ENCODE data around the gene IL17C. TPM values are rescaled to one million over a fixed set of nuclear protein-coding genes. Genes with fewer than 3 reads are reported as not detected.
A peak's percentile ranks its signal among the peaks of the same experiment; 100 is the strongest.

Gene IL17C
- total RNA-seq, 4 donors from 2014 or later, result not detected

- DNase-seq (ENCODE audit: low spot score) (no peak), ATAC-seq (ENCODE audit: low FRiP score) (no peak)
Measured at GRCh38 chr16:88686062-88686438, 47.7 kb downstream of the IL17C start.

GRCh38 chr16:88686439-88687253 is 48.3 kb downstream of the IL17C start, which contains the start of gene SNAI3:
Gene SNAI3, minus strand, starts transcription at chr16:88686507. Its CDS starts 101 bp downstream, at chr16:88686406.
- DNase-seq (ENCODE audit: low spot score) (peak; percentile 69), ATAC-seq (ENCODE audit: low FRiP score) (peak; percentile 83)
- TF ChIP-seq, protein P1, sequence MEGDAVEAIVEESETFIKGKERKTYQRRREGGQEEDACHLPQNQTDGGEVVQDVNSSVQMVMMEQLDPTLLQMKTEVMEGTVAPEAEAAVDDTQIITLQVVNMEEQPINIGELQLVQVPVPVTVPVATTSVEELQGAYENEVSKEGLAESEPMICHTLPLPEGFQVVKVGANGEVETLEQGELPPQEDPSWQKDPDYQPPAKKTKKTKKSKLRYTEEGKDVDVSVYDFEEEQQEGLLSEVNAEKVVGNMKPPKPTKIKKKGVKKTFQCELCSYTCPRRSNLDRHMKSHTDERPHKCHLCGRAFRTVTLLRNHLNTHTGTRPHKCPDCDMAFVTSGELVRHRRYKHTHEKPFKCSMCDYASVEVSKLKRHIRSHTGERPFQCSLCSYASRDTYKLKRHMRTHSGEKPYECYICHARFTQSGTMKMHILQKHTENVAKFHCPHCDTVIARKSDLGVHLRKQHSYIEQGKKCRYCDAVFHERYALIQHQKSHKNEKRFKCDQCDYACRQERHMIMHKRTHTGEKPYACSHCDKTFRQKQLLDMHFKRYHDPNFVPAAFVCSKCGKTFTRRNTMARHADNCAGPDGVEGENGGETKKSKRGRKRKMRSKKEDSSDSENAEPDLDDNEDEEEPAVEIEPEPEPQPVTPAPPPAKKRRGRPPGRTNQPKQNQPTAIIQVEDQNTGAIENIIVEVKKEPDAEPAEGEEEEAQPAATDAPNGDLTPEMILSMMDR (IDR thresholded peaks at IDR 0.05), result no peak

More at GRCh38 chr16:88686062-88686438, 47.7 kb downstream of the IL17C start:
- TF ChIP-seq, protein P1 (IDR thresholded peaks at IDR 0.05), result no peak

- no peak for DNase-seq (ENCODE audit: low spot score)
- ATAC-seq (ENCODE audit: low FRiP score), result no peak
- TF ChIP-seq, protein P1 (IDR thresholded peaks at IDR 0.05), result no peak
Measured at GRCh38 chr16:88687254-88687576, 48.8 kb downstream of the IL17C start.

DNA sequence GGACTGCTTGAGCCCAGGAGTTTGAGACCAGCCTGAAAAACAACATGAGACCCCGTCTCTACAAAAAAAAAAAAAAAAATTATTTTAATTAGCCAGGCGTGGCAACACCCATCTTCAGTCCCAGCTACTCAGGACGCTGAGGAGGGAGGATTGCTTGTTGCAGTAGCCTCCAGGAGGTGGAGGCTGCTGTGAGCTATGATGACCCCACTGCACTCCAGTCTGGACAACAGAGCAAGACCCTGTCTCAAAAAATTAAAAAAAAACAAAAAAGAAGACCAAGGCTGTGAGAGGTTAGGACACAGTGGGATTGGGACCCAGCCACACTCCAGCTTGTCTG is 49.3 kb downstream of the IL17C start:
- DNase-seq (ENCODE audit: low spot score) (no peak), ATAC-seq (ENCODE audit: low FRiP score) (no peak)
- TF ChIP-seq, protein P1 (IDR thresholded peaks at IDR 0.05), result no peak

- ATAC-seq (ENCODE audit: low FRiP score) (peak; percentile 22), DNase-seq (ENCODE audit: low spot score) (no peak)
- TF ChIP-seq, protein P1 (IDR thresholded peaks at IDR 0.05), result no peak
Measured at GRCh38 chr16:88688013-88688778, 49.8 kb downstream of the IL17C start.

Other genes starting within 250 kb of the IL17C start
- 1 to 10 TPM in 2 of 4 donors, under 1 TPM in 2; 0.50 to 4.0 (median 1.3) TPM for gene ZFPM1, start 185.3 kb upstream of the IL17C start, total RNA-seq
- 10 to 100 TPM; 10.6 to 25.6 (median 17.8) TPM for gene ZC3H18, start 68.2 kb upstream of the IL17C start, total RNA-seq
- gene CYBA, start 12.5 kb downstream of the IL17C start, total RNA-seq, result 100 to 1,000 TPM; 174 to 329 (median 245) TPM
- 10 to 100 TPM; 10.9 to 27.5 (median 16.3) TPM for gene MVD, start 24.5 kb downstream of the IL17C start, total RNA-seq
- gene SNAI3, start 47.9 kb downstream of the IL17C start, total RNA-seq, result 1 to 10 TPM in 2 of 4 donors, under 1 TPM in 2; 0.37 to 2.3 (median 0.99) TPM
- gene RNF166, start 67.8 kb downstream of the IL17C start, total RNA-seq, result 10 to 100 TPM; 13.5 to 36.4 (median 20.2) TPM
- gene CTU2, start 67.9 kb downstream of the IL17C start, total RNA-seq, result 10 to 100 TPM in 2 of 4 donors, 1 to 10 TPM in 2; 6.8 to 23.7 (median 10.2) TPM
- 100 to 1,000 TPM; 151 to 315 (median 249) TPM for gene PIEZO1, start 146.6 kb downstream of the IL17C start, total RNA-seq
- 1 to 10 TPM in 2 of 4 donors, under 1 TPM in 2; 0.19 to 3.5 (median 1.6) TPM for gene CDT1, start 165.2 kb downstream of the IL17C start, total RNA-seq
- gene APRT, start 173.4 kb downstream of the IL17C start, total RNA-seq, result 100 to 1,000 TPM in 3 of 4 donors, 10 to 100 TPM in 1; 94.4 to 127 (median 115) TPM
- gene GALNS, start 218.4 kb downstream of the IL17C start, total RNA-seq, result 10 to 100 TPM; 15.0 to 32.0 (median 23.4) TPM
- 10 to 100 TPM; 25.3 to 49.4 (median 39.7) TPM for gene TRAPPC2L, start 218.6 kb downstream of the IL17C start, total RNA-seq
- not detected for gene PABPN1L, start 228.1 kb downstream of the IL17C start, total RNA-seq

Data from omental fat pad (tissue), 4 donors.